ENCODE data around the gene PRH2. TPM values are rescaled to one million over a fixed set of nuclear protein-coding genes. Genes with fewer than 3 reads are reported as not detected.

PRH2 gene
- total and polyA plus RNA-seq, 9 of the 15 experiments (the other 6 are each of a cell fraction or from before 2014, with no cell fraction given): 0.18 to 0.81 (median 0.24) TPM; not detected in 6

DNA sequence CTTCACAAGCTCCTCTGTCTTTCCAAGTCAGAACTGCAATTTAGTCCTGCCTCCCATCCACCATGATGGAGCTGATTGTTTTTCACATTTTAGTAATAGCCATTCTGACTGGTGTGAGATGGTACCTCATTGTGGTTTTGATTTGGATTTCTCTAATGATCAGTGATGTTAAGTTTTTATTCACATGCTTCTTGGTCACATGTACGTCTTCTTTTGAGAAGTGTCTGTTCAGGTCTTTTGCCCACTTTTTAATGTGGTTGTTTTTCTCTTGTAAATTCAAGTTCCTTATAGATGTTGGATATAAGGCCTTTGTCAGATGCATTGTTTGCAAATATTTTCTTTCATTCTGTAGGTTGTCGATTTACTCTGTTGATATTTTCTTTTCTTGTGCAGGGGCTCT lies 14.1 kb downstream of the PRH2 start:
- no peak for ATAC-seq
- Histone ChIP-seq H3K4me3 (no peak overlapping the region), H3K79me2 (ENCODE audit: control insufficient read depth, insufficient read depth, low read length) (no peaks in the 10 kb centered on the region), H3K9me3 (replicated peaks; ENCODE audit: control insufficient read depth, insufficient read depth, low read depth, low read length) (no peaks in the 10 kb centered on the region), H3K27ac (ENCODE audit: extremely low read depth, low read depth, low read length) (no peak overlapping the region), H3K4me1 (replicated peaks in 1 of 2; ENCODE audit: control insufficient read depth in 2 of 2, insufficient read depth in 2 of 2, low read length in 2 of 2) (peaks cover 0 to 7% of the 10 kb centered on the region in 2 experiments; a peak in 2 of 5 replicates), H3K9me1 (ENCODE audit: control insufficient read depth, insufficient read depth, low read length) (no peaks in the 10 kb centered on the region), H3K9ac (ENCODE audit: insufficient read depth in 1 of 2, low read depth in 2 of 2, low read length in 2 of 2) (no peak overlapping the region), H2AFZ (ENCODE audit: low read depth, low read length) (no peak overlapping the region), H3K36me3 (ENCODE audit: control insufficient read depth, insufficient read depth, low read length) (no peaks in the 10 kb centered on the region), H3K4me2 (ENCODE audit: insufficient read depth, low read length) (no peak overlapping the region), H3K27me3 (ENCODE audit: control insufficient read depth in 2 of 2, insufficient read depth in 2 of 2, low read length in 2 of 2) (no peaks in the 10 kb centered on the region), H4K20me1 (replicated peaks; ENCODE audit: control insufficient read depth, insufficient read depth, low read length) (no peaks in the 10 kb centered on the region)
- ChIA-PET POLR2A (no interaction called here), CTCF (ENCODE audit: low intra/inter-chr PET ratio) (no interaction called here)
- peak in 1 of 2 experiments; percentile 90 for TF ChIP-seq AFF1 (IDR thresholded peaks at IDR 0.05; ENCODE audit: low read depth in 1 of 2, partially characterized antibody in 2 of 2)
- TF ChIP-seq, protein P1, sequence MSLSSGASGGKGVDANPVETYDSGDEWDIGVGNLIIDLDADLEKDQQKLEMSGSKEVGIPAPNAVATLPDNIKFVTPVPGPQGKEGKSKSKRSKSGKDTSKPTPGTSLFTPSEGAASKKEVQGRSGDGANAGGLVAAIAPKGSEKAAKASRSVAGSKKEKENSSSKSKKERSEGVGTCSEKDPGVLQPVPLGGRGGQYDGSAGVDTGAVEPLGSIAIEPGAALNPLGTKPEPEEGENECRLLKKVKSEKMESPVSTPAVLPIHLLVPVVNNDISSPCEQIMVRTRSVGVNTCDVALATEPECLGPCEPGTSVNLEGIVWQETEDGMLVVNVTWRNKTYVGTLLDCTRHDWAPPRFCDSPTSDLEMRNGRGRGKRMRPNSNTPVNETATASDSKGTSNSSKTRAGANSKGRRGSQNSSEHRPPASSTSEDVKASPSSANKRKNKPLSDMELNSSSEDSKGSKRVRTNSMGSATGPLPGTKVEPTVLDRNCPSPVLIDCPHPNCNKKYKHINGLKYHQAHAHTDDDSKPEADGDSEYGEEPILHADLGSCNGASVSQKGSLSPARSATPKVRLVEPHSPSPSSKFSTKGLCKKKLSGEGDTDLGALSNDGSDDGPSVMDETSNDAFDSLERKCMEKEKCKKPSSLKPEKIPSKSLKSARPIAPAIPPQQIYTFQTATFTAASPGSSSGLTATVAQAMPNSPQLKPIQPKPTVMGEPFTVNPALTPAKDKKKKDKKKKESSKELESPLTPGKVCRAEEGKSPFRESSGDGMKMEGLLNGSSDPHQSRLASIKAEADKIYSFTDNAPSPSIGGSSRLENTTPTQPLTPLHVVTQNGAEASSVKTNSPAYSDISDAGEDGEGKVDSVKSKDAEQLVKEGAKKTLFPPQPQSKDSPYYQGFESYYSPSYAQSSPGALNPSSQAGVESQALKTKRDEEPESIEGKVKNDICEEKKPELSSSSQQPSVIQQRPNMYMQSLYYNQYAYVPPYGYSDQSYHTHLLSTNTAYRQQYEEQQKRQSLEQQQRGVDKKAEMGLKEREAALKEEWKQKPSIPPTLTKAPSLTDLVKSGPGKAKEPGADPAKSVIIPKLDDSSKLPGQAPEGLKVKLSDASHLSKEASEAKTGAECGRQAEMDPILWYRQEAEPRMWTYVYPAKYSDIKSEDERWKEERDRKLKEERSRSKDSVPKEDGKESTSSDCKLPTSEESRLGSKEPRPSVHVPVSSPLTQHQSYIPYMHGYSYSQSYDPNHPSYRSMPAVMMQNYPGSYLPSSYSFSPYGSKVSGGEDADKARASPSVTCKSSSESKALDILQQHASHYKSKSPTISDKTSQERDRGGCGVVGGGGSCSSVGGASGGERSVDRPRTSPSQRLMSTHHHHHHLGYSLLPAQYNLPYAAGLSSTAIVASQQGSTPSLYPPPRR (CRISPR knock-in tag; IDR thresholded peaks at IDR 0.05; ENCODE audit: borderline replicate concordance): no peak
- no TSS peak for BruUV-seq (replicated peaks)
- FAIRE-seq: no peak
- in situ Hi-C loops (cut with MboI): no loop called here
- 94% methylated on average over 2 of the region's 2 CpGs for WGBS (ENCODE audit: insufficient coverage, low coverage, missing lambda C conversion rate)
- DNase-seq (ENCODE audit: extremely low read depth in 1 of 4, low spot score in 3 of 4): no peak
- intact Hi-C loops (cut with micrococcal nuclease): no loop called here

All from K562 (cell line).